RKO (cell line): Measurements from ENCODE around the gene AMTN.

Experiments
- DNase-seq: peaks from one replicate; pipeline ENCODE4 v3.0.0-alpha.2; 2016; ENCODE audit warnings: low spot score

The AMTN gene

DNA sequence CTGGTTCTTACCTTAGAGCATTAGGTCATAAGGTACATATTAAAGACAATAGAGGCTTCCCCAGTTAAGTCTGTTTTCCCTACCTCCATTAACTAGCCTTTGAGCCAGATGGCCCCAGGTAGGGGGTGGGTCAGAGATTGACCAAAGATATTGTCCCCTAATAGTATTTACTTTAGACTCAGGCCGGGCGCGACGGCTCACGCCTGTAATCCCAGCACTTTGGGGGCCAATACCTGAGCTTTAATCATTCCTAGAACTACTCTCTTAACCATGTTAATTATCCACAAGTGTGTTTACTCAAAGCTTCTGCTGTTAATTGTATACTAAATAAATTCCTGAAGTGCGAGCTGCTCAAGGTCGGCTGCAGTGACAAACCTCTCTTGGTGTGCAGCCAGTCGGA is 45.7 kb downstream of the AMTN start:
- no peak for DNase-seq

DNA sequence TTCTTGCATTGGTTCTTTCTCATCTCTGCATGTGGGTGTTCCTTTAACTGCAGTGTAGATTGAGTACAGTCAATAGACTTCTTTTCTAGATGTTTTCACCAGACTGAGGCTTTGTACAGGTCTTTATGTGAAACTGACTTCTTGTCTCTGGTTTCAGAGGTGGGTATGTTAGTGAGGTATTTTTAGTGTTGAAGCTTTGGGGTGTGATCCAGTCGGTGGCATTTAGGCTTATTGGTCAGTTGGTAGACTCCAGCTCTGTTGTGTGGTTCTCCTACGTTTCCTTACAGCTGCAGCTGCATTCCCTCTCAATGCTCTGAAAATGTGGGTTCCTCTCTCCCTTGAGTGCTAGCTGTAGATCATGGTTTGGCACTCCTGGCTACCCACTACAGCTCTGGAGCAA is 52.4 kb downstream of the AMTN start:
- DNase-seq = no peak

DNA sequence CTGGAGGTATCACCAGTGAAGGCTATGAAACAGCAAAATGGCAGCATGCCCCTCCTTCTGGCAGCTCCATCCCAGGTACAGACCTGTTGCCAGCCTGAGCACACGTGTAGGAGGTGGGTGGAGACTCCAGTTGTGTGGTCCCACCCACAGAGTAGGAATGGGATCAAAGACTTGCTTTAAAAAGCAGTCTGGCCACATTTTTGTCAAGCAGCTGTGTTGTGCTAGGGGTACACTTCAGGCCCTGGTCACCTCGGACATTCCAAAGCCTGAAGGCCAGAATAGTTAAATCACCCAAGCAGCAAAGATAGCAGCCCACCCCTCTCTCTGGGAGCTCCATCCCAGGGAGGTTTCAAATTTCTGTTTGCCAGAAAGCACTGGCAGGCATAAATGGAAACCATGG is 53.4 kb downstream of the AMTN start:
- DNase-seq = no peak

DNA sequence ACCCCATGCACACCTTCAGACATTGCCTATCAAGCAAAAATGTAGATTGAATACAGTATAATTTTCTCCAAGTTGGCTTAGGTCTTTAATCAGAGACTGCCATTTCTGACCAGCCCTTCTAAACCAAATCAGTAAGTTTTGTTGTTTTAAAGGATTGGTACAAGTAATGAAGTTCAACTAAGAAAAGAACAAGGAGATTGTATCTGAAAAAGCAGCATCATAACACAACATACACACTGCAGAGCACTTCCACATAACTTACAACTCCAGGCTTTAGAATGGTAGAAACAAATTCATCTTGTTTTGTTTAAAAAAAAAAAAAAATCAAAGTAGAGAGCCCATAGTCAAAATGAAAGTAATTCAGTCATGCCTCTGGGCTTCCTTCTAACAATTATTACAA is 57.6 kb downstream of the AMTN start:
- no peak for DNase-seq

DNA sequence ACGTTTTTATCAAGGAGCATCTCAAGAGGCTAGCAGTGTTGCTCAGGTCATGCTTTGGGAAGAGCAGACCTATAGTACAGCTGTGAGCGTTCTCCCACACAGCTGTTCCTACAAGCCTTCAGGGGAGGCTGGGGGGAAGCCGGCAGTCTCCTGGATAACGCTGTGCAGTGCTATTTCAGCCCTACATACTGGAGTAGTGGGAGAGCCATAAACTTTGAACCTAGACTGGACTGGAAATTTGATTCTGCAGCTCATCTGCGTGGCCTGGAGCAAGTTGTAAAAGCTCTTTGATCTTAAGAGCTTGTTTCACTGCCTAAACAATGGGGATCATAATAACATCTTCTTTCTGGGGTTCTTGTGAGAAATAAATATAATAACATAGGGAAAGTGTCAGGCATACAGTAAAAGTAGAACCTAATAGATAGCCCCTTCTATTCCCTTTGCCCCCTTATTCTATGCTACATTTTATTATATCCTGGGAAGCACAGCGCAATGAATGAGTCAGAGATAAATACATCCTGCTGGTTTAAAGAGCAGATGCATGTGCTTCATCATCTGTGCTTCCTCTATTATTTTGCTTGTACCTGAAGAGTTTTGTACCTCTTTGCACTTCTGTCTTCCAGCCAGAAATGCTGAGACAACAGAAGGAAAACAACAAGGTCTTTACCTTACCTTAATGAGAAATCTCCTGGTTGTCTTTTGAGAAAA is 59.0 kb downstream of the AMTN start:
- no peak for DNase-seq

GRCh38 chr4:70581980-70582379 is 63.6 kb downstream of the AMTN start:
- DNase-seq = no peak
